Measurements from ENCODE around the gene HAPLN3.

HAPLN3 gene

DNA sequence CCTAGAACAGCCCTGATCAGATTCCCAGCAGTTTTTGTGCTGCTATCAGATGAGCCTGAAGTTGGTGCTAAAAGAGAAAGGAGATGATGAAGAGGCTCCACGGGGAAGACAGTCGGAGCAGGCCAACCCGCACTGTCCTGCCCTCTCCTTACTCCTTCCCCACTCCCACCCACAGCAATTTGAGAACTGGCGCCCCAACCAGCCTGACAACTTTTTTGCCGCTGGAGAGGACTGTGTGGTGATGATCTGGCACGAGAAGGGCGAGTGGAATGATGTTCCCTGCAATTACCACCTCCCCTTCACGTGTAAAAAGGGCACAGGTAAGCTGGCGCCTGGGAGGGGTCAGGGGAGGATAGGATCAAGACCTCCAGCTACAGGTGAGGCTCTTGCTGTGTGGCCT lies 22.6 kb downstream of the HAPLN3 start:
- TF ChIP-seq FOXA1 (IDR thresholded peaks at IDR 0.05) = no peak
- TF ChIP-seq ARNT (IDR thresholded peaks at IDR 0.05) = no peak
- no peak for TF ChIP-seq TARDBP (IDR thresholded peaks at IDR 0.05)
- no peak for TF ChIP-seq ZNF384 (IDR thresholded peaks at IDR 0.05)
- TF ChIP-seq L3MBTL2 (conservative IDR thresholded peaks at IDR 0.05) = no peak
- TF ChIP-seq HDGF (IDR thresholded peaks at IDR 0.05; ENCODE audit: borderline replicate concordance) = no peak
- TF ChIP-seq NFRKB (IDR thresholded peaks at IDR 0.05) = no peak
- no peak for TF ChIP-seq PKNOX1 (IDR thresholded peaks at IDR 0.05)
- TF ChIP-seq FOXK2 (IDR thresholded peaks at IDR 0.05) = no peak
- TF ChIP-seq BHLHE40 (IDR thresholded peaks at IDR 0.05; ENCODE audit: borderline replicate concordance) = no peak
- no peak for TF ChIP-seq SP1 (IDR thresholded peaks at IDR 0.05)
- no peak for TF ChIP-seq SUZ12 (IDR thresholded peaks at IDR 0.05)
- no peak for TF ChIP-seq LEF1 (IDR thresholded peaks at IDR 0.05; ENCODE audit: borderline replicate concordance)
- no peak for TF ChIP-seq CTBP1 (IDR thresholded peaks at IDR 0.05; ENCODE audit: borderline replicate concordance)
- POLR2A ChIA-PET = no interaction called here
- no peak for DNase-seq (ENCODE audit: extremely low spot score)
- CTCF ChIA-PET = interaction anchor here (0.6 kb wide), 1 partner anchor 168 kb away, joined by 4 read pairs; no protein-coding TSS in a partner anchor

DNA sequence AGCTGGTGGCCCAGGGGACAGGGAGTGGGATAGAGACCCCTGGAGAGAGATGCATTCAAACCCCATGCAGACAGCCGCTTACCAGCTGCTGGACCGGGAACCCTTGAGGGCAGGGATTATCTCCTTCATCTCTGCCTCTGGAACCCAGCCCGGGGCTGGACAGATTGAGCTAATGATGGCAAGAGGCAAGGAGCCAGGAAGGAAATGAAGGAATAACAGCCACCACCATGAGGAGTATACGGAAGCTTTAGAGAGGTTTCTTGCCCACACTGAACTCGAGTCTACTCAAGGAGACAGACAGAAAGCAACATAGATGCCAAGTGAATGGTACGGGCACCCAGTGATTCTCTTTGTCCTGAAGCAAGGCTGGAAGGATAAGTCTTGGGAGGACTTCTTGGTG lies 23.2 kb downstream of the HAPLN3 start:
- TF ChIP-seq ELF4 (IDR thresholded peaks at IDR 0.05) = no peak
- TF ChIP-seq LEF1 (IDR thresholded peaks at IDR 0.05; ENCODE audit: borderline replicate concordance) = no peak
- TF ChIP-seq NFRKB (IDR thresholded peaks at IDR 0.05) = no peak
- TF ChIP-seq TARDBP (IDR thresholded peaks at IDR 0.05) = no peak
- TF ChIP-seq HDGF (IDR thresholded peaks at IDR 0.05; ENCODE audit: borderline replicate concordance) = no peak
- no peak for TF ChIP-seq L3MBTL2 (conservative IDR thresholded peaks at IDR 0.05)
- TF ChIP-seq FOXK2 (IDR thresholded peaks at IDR 0.05) = no peak
- no peak for TF ChIP-seq SUZ12 (IDR thresholded peaks at IDR 0.05)
- no peak for TF ChIP-seq BHLHE40 (IDR thresholded peaks at IDR 0.05; ENCODE audit: borderline replicate concordance)
- TF ChIP-seq FOXM1 (IDR thresholded peaks at IDR 0.05; ENCODE audit: borderline replicate concordance) = no peak
- TF ChIP-seq FOXA1 (IDR thresholded peaks at IDR 0.05) = no peak
- TF ChIP-seq SP1 (IDR thresholded peaks at IDR 0.05) = no peak
- no peak for TF ChIP-seq CTBP1 (IDR thresholded peaks at IDR 0.05; ENCODE audit: borderline replicate concordance)
- TF ChIP-seq ZNF384 (IDR thresholded peaks at IDR 0.05) = no peak
- no peak for TF ChIP-seq PKNOX1 (IDR thresholded peaks at IDR 0.05)
- TF ChIP-seq ARNT (IDR thresholded peaks at IDR 0.05) = no peak
- DNase-seq (ENCODE audit: extremely low spot score) = no peak
- POLR2A ChIA-PET = no interaction called here
- CTCF ChIA-PET = interaction anchor here (0.6 to 0.7 kb wide), 2 partner anchors 39 to 168 kb away, joined by 3 to 4 read pairs; no protein-coding TSS in a partner anchor

DNA sequence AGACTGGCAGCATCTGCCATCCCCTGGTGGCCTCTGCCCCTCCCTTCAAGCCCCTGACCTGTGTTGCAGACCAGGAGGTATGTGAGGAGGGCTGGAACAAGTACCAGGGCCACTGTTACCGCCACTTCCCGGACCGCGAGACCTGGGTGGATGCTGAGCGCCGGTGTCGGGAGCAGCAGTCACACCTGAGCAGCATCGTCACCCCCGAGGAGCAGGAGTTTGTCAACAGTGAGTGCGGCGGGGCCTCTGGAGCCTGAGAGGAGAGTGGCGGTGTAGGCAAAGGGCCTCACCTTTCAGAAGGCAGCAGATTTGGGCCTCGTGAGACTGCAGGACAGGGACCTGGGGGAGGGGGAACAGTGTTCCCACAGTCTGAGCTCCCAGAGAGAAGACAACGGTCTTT lies 24.0 kb downstream of the HAPLN3 start:
- POLR2A ChIA-PET = no interaction called here
- DNase-seq (ENCODE audit: extremely low spot score) = no peak
- CTCF ChIA-PET = interaction anchor here (0.7 to 1.5 kb wide), 2 partner anchors 8 to 38 kb away, joined by 3 to 8 read pairs; no protein-coding TSS in a partner anchor
- TF ChIP-seq NFRKB (IDR thresholded peaks at IDR 0.05) (no peak), ARNT (IDR thresholded peaks at IDR 0.05) (no peak), PKNOX1 (IDR thresholded peaks at IDR 0.05) (no peak)

- ChIA-PET POLR2A (no interaction called here), CTCF (no interaction called here)
- TF ChIP-seq CTBP1 (IDR thresholded peaks at IDR 0.05; ENCODE audit: borderline replicate concordance) (no peak), PKNOX1 (IDR thresholded peaks at IDR 0.05) (no peak), ELF4 (IDR thresholded peaks at IDR 0.05) (no peak), SUZ12 (IDR thresholded peaks at IDR 0.05) (no peak), ZNF384 (IDR thresholded peaks at IDR 0.05) (no peak), BHLHE40 (IDR thresholded peaks at IDR 0.05; ENCODE audit: borderline replicate concordance) (no peak), FOXA1 (IDR thresholded peaks at IDR 0.05) (no peak)
- no peak for DNase-seq (ENCODE audit: extremely low spot score)
These were observed 29.0 kb downstream of the HAPLN3 start for GRCh38 chr15:88866295-88866881.

- ChIA-PET CTCF (no interaction called here), POLR2A (no interaction called here)
- DNase-seq (ENCODE audit: extremely low spot score) = no peak
- no peak for TF ChIP-seq FOXM1 (IDR thresholded peaks at IDR 0.05; ENCODE audit: borderline replicate concordance)
- TF ChIP-seq FOXK2 (IDR thresholded peaks at IDR 0.05) = no peak
- TF ChIP-seq ELF4 (IDR thresholded peaks at IDR 0.05) = no peak
- no peak for TF ChIP-seq PKNOX1 (IDR thresholded peaks at IDR 0.05)
- TF ChIP-seq BHLHE40 (IDR thresholded peaks at IDR 0.05; ENCODE audit: borderline replicate concordance) = no peak
- no peak for TF ChIP-seq NFRKB (IDR thresholded peaks at IDR 0.05)
- no peak for TF ChIP-seq ZNF384 (IDR thresholded peaks at IDR 0.05)
- no peak for TF ChIP-seq LEF1 (IDR thresholded peaks at IDR 0.05; ENCODE audit: borderline replicate concordance)
- TF ChIP-seq TARDBP (IDR thresholded peaks at IDR 0.05) = no peak
- TF ChIP-seq SUZ12 (IDR thresholded peaks at IDR 0.05) = no peak
- TF ChIP-seq SP1 (IDR thresholded peaks at IDR 0.05) = no peak
- no peak for TF ChIP-seq FOXA1 (IDR thresholded peaks at IDR 0.05)
These were observed 29.7 kb downstream of the HAPLN3 start for GRCh38 chr15:88865498-88866099.
